GM18517 (cell line): ENCODE results near the gene ITPR2.
"Not testable (repeated sequence)": the region's sequence is repeated elsewhere in the genome, so short reads cannot be mapped to it uniquely, and the experiment has no call there.

Experiments
- ATAC-seq: cut with Tn5 transposase; IDR thresholded peaks from one replicate; pipeline ENCODE4 v1.9.1; 2021; ENCODE audit warnings: mild to moderate bottlenecking, moderate library complexity; ENCODE audit not compliant: unreplicated experiment

The ITPR2 gene

DNA sequence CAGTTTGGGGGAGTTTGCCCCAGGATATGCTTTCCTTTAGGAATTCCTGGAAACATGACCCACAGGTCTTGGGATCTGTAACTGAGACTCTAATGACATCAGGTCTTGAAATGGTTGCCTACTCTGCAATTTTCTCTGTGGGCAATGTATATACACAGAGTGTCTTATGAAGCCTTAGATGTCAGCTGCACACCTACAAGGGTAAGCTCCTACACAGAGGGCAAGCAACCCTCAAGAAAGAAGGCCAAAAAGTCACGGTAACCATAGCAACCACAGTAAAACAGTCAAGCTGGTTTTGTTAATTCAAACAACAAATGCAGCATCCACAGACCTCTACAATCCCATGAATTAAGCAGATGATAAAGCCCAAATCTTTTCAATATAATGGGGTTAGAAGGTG is 344.6 kb downstream of the ITPR2 start:
- no peak for ATAC-seq

DNA sequence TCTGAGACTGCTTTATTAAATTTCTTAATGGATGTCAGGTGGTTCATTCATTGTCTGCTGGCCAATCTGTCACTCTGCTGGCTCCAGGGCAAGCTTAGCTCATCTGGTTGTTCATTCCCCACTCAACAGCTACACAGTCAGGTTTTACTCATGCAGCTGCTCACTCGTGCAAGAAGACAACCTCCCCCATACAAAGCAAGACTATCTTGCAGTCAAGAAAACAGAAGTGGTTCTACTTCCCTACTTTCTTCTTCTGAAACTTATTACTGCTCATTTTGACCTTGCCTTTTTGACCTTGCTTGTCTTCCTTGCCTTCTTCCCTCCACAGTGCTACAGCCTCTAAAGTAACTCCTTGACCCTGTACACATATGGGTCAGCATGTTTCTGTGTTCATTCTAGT is 359.7 kb downstream of the ITPR2 start:
- ATAC-seq, result peak; percentile 85

DNA sequence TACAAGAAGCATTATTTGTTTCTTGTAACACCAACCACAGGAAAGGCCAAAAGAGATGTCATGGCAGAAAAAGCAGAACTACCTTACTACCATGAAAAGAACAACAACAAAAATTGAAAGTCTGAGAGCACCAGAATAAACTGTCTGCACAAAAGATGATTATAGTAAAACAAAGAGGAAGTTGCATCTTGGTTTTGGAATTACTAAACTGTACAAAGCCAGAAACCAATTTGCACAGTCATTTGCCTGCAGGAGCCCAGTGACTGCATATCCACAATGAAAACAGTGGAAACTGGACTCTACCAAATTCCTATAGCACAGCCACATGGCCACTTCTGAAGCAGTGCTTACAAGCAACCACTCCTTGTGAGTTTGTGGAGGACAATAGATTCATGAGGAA is 361.4 kb downstream of the ITPR2 start:
- ATAC-seq, result peak; percentile 85

DNA sequence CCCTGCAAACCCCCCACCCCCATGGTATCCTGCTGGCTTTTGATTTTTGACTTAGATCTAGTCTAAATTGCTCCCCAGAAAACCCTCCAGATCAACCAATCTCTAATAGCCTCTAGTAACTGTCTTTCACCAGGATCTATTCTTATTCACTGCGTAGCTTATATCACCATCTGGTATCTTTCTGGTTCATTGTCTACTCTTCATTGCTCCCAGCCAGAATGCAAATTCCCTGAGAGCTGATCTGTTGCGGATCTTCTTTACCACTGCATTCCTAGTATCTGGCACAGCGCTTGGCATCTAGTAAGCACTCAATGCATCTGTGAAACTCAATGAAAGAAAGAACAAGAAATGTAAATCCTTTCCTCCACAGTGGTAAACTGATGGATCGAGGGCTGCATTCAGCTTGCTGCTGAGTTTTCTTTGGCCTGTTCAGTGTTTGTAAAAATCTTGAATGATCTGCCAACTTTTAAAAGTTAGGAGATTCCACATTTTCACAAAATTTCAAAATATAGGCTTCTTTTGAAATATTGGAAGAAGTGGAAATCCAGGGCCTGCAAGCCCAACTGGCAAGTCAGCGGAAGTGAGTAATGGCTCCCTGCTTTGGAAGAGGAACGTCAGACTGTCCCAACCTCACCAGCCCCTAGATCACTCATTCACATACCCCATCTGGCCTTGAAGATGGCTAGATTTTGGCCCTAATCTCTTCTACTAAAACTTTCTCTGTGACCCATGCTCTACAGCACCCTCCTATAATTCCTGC is 363.4 kb downstream of the ITPR2 start:
- no peak for ATAC-seq

DNA sequence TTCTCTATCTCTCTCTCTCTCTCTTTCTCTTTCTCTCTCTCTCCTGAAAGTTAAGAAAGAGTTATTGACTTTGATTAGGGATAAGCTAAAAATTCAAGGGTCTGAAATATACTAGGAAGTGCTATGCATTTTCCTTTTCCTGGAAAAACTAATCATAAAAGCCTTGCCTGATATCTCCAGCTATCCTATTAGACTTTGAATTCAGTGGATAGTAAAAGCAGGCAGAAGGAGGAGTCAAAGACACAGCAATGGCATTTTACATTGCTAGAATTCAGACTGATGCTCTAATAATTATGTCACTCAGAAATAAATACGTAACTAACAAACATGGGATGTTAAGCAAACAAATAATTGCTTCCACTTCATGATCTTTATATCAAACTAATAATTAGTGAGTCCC is 365.6 kb downstream of the ITPR2 start:
- no peak for ATAC-seq

DNA sequence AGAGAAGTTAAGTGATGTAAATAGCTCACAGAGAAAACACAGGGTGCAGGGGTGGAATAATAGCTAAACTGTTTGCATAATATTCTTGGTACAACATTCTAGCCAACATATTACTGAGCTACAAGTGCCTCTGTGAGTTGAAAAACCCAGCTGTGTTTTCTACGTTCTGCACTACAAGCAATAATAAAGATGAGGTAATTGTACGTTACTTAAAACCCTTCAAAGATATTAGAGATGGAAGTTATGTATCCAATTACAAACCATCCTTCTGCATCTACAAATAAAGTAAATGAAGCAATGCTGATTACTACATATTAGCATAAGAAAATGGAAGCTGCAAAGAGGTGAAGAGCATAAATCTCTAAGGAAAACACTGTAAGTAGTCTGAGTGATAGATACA is 366.3 kb downstream of the ITPR2 start:
- no peak for ATAC-seq

DNA sequence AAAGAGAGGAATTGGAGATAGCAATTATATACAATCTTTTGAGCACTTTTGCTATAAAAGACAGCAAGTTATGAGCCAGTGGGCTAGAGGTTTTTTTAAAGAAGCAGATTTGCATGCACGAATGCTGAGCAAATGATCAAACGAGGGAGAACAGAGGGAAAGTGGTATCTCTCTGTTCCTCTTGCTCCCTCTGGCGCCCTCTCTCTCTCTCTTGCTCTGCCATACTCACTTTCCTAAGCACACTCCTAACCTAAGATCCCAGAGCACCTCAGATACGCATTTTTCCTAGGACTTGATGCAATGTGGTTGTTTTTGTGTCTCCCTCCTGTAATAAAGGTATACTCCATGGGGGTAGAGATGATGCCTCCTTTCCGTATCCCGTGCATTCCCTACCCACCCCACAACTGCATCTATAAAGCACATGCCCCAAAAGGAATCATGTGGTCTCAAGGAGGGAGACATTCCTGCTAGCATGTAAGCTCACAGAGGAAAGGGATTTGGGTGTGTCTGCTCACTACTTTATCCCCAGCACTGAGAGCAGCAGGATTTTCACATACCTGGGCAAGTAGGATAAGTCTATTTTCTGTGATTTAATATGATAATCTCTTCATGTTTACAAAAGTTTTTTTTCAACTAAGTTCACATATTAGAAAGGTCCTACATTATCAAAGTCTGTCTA is 367.4 kb downstream of the ITPR2 start:
- no peak for ATAC-seq

DNA sequence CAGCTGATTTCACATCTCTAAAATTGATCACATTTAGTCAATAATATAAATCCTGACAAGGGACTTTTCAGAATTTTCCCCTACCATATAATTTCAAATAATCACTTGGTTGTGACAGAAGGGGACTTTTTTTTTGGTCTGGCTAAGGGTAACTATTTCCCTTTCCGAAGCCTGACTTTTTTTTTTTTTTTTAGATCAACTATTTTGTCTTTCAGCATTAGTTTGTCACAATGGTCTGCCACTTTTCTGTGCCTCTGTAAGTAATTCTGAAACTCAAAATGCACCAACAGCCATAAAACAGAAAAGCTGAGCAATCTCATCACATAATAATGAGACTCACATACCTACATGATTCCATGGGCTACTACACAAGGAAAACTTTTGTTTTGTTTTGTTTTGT is 371.2 kb downstream of the ITPR2 start:
- no peak for ATAC-seq

DNA sequence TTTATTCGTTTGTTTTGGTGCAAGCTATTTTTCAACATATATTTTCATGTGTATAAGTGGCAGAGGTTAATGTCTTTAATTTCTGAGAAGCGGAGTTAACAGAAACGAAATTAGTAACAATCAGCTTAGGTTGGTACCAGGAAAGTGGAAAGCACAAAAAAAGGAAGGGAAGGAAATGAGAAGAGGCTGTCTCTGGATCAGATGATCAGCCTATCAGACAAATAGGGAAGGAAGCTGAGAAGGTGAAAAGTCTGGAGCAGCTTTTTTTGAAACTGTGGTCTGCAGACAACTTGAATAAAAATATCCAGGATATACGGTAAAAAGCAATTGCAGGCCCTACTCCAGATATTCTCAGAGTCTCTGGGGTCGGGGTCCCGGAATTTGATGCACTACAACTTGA is 372.6 kb downstream of the ITPR2 start:
- ATAC-seq, result no peak

DNA sequence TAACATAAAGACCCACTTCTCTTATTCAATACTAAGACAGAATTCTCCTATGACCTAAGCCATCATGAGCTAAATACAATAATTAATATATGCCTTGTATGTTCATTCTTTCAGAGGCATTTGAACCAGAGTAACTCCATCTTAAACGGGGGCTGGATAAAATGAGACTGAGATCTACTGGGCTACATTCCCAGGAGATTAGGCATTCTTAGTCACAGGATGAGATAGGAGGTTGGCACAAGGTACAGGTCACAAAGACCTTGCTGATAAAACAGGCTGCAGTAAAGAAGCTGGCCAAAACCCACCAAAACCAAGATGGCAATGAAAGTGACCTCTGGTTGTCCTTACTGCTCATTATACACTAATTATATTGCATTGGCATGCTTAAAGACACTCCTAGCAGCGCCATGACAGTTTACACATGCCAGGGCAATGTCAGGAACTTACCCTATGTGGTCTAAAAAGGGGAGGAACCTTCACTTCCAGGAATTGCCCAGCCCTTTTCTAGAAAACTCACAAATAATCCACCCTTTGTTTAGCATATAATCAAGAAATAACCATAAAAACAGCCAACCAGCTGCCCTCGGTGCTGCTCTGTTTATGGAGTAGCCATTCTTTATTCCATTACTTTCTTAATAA is 376.9 kb downstream of the ITPR2 start:
- no peak for ATAC-seq

DNA sequence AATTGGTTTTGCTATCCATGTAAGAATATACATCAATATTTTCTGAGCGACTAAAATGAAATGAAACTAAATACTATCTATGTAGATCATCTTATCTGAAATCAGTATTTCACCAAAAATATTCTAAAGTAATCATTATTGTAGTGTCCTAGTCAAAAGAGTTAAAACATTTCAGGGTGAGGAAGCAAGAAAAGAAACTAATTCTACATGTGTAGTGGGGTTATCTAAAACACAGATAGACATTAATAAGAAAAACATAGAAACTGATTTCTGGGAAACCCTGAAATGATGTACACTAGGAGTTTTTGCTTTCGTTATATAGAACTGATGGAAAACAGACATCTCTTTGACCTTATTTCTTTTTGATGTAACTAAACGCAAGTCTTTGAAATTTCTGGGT is 379.7 kb downstream of the ITPR2 start:
- ATAC-seq, result no peak

DNA sequence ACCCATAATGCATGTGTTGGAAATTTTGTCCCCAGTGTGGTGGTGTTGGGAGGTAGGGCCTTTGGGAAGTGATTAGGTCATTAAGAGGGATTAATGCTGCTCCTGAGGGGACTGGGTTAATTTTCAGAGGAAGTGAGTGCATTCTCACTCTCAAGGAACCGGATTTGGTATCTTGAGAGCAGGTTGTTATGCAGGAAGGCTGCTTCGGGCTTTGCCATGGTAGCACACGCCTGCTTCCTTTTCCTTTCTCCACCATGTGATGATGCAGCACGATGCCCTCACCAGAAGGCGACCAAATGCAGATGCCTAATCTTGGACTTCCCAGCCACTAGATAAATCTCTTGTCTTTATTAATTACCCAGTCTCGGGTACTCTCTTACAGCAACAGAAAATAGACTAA is 380.5 kb downstream of the ITPR2 start:
- ATAC-seq, result no peak

DNA sequence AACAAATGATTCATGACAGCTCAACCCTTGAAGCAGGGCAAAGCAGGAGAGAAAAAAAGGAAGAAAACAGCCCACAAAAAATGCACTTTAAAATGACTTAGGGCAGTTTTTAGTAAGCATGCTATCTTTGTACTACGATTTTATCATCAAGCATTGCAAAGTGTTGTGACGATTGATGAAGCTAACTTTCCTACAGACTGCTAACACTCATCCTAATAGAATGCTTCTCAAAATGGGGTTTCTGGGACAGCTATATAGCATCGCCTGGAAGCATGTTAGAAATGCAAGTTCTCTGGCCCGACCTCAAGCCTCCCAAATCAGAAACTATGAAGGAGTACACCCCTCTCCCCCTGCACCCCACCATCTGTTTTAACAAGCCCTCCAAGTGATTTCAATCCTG is 381.2 kb downstream of the ITPR2 start:
- no peak for ATAC-seq

DNA sequence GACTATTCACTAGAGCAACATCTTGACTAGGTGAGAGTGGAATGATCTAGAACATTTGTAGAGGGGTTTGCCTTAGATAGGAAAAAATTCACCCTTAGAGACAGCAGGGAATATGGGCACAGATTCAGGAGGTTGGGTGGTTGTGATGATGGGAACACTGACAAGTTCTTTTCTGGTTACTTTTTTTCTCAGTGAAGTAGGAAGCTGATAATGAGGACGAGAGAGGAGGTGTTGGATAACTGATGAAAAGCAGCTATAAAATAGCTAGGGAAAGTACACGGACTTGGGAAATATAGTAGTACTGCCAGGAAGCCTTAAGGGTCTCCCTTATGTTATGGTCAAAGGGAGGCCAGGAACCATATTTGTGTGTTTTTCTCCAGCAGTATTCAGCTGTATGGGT is 387.1 kb downstream of the ITPR2 start:
- no peak for ATAC-seq

DNA sequence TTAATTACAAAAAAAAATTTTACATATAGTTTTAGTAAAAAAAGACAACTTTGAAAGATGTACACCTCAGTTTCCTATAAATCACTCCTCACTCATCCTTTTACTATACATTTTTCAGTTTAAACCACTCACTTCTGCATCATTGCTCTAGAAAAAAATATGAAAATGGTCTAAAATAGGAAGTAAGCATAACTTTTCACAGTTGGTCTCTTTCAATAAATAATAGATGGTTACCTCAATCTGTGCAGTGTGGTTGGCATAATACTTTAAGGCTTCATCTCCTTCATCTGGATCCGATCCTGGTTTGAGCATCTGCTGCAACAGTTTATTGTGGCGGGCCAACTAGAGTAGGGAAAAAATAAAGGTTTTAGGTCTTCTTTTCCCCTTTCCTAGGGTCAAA is 389.7 kb downstream of the ITPR2 start:
- ATAC-seq, result no peak

DNA sequence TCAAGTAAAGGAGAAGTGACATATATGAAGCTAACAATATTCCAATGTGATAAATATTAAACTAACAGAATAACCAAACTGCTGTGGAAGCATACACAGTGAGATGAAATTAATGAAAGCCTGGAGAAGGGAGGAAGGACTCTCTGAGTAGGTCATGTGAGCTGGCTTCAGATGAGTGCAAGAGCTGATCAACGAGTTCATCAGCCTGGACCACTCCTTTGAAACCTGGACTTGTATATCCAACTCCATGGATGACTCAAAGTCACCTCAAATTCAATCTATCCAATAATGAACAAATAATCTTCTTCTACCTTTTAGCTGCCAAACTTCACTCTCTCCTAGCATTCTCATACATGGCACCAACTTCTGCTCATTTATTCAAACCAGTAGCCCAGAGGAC is 391.6 kb downstream of the ITPR2 start:
- ATAC-seq, result no peak

DNA sequence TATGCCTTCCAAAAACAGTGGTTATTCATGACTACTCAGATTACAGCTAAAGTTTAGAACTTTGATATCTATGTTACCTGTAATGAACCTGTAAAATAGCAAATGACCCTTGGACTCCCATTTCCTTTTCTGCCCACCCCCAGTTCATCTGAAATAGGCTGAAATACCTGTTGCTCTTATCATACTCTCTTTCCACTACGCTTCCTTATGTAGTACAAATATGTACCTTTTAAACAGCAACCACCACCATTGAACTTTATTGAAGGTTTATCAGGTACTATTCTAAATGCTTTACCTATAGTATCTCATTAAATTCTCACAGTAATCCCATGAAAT is 398.0 kb downstream of the ITPR2 start:
- ATAC-seq, result no peak

DNA sequence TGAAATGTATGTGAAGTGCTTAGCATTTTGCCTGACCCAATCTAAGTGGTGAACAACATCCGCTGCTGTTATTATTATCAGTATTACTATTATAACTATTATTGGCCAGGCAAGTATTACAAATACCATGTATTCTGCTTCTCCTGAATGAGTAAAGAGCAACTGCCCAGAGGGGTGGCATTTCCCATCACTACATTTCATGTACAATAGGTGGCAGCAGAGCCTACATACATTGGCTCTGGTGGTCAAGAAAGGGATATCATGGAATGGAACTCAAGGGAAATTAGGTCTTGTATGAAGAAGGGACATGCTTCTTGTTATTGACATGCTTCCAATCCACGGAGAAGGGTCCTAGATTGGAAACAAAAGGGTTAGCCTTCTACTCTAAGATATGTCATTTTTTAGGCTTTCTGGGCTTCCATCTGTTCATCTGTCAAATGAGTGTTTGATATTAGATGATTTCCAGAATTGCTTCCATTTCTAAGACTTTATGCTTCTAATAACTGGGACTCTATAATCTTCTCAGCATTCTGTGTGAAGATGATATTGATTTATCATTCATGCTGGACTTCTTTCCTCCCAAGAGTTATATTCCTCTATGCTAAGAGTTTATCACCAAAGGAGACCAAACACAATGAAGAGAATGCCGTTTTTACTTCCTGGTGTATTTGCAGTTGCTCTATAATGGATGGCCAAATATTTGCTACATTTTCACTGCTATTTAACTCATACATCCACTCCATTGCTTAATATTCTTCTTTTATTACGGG is 398.5 kb downstream of the ITPR2 start:
- ATAC-seq, result peak; percentile 70

DNA sequence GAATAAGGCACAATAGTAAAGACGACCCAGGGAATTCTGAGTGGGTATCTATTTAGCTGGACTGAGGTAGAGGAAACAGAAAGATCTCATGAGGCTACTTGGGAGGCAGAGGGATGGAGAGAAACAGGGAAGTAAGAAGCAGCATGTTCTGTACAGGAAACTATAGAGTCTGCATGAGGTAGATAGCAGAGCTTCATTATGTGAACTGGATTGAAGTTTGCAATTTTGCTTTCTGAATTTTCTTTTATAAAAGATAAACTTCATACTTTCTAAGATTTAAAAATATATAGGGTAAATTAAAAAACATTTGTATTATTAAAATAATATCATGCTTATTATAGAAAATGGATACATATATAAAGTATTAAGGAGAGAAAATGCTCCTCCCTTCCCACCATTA is 399.3 kb downstream of the ITPR2 start:
- not testable (repeated sequence) for ATAC-seq

DNA sequence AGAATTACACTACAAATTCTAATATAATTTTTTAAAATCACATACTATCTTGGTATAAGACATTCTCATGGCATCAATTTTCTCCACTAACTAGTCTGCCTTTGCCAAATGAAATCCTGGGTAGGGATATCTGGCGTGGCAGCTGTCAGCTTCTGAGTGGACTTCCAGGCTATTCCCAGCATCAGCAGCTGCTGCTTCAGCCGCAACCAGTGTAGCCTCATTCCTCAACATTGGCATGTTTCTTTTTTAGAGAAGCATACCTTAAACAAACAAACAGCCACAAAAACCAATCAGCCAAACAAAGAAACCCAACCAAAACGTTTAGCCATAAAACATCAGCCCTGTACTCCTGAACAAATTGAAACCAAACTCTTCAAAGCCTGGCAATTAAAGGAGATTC is 401.8 kb downstream of the ITPR2 start:
- no peak for ATAC-seq

DNA sequence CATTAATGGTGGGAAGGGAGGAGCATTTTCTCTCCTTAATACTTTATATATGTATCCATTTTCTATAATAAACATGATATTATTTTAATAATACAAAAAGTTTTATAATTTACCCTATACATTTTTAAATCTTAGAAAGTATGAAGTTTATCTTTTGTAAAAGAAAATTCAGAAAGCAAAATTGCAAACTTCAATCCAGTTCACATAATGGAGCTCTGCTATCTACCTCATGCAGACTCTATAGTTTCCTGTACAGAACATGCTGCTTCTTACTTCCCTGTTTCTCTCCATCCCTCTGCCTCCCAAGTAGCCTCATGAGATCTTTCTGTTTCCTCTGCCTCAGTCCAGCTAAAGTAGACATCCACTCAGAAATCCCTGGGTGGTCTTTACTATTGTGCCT is 402.4 kb downstream of the ITPR2 start:
- not testable (repeated sequence) for ATAC-seq
